ENCODE measurements around the gene CMPK2. TPM values are rescaled to one million over a fixed set of nuclear protein-coding genes. Genes with fewer than 3 reads are reported as not detected.

Gene CMPK2
- total and polyA plus RNA-seq, 9 of the 15 experiments (the other 6 are each of a cell fraction or from before 2014, with no cell fraction given): 2.6 to 10.5 (median 5.0) TPM

DNA sequence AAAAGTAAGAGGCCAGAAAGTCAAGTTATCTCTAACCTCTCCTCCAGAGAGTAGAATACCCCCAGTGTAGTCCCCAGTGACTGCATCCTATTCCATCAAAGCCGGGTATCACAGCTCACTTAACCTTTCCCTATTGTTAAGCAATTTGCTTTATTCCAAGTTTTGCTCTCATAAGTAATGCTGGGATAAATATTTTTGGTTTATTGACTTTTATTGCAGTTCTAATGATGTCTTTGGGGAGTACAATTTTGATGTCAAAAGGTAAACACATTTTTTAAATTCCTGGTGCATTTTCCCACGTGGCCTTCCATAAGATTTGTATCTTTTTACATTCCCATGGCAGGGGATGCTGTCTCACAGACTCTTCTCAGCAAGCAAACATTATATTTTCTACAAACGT, 43.3 kb downstream of the CMPK2 start:
- Histone ChIP-seq H3K9me1 (ENCODE audit: control insufficient read depth, insufficient read depth, low read length) (no peaks in the 10 kb centered on the region), H3K9ac (ENCODE audit: insufficient read depth in 1 of 2, low read depth in 2 of 2, low read length in 2 of 2) (no peak overlapping the region), H3K79me2 (ENCODE audit: control insufficient read depth, insufficient read depth, low read length) (no peaks in the 10 kb centered on the region), H3K4me1 (replicated peaks in 1 of 2; ENCODE audit: control insufficient read depth in 2 of 2, insufficient read depth in 2 of 2, low read length in 2 of 2) (peaks cover 0 to 3% of the 10 kb centered on the region in 2 experiments; a peak in 1 of 5 replicates), H3K36me3 (ENCODE audit: control insufficient read depth, insufficient read depth, low read length) (no peaks in the 10 kb centered on the region), H2AFZ (ENCODE audit: low read depth, low read length) (no peak overlapping the region), H4K20me1 (replicated peaks; ENCODE audit: control insufficient read depth, insufficient read depth, low read length) (no peaks in the 10 kb centered on the region), H3K27me3 (ENCODE audit: control insufficient read depth in 2 of 2, insufficient read depth in 2 of 2, low read length in 2 of 2) (peaks cover 11 to 23% of the 10 kb centered on the region in 2 experiments; a peak in 4 of 5 replicates), H3K4me2 (ENCODE audit: insufficient read depth, low read length) (no peak overlapping the region), H3K4me3 (no peak overlapping the region), H3K27ac (ENCODE audit: extremely low read depth, low read depth, low read length) (no peak overlapping the region), H3K9me3 (replicated peaks; ENCODE audit: control insufficient read depth, insufficient read depth, low read depth, low read length) (no peaks in the 10 kb centered on the region; the same call in 1 of the 2 replicates)
- FAIRE-seq (no peak), ATAC-seq (no peak), DNase-seq (ENCODE audit: extremely low read depth in 1 of 4, low spot score in 3 of 4) (no peak)
- ChIA-PET POLR2A (interaction anchor here (1.2 kb wide), 1 partner anchor 13 kb away, joined by 3 read pairs; no protein-coding TSS in a partner anchor), CTCF (ENCODE audit: low intra/inter-chr PET ratio) (no interaction called here)
- in situ Hi-C loops (cut with MboI) (no loop called here), intact Hi-C loops (cut with micrococcal nuclease) (no loop called here)
- no TSS peak for BruUV-seq (replicated peaks)
- WGBS (ENCODE audit: insufficient coverage, low coverage, missing lambda C conversion rate): 2% methylated on average over 3 of the region's 3 CpGs
- TF ChIP-seq PHF8 (IDR thresholded peaks at IDR 0.05; ENCODE audit: borderline replicate concordance, low read length): no peak
- TF ChIP-seq MYC (IDR thresholded peaks at IDR 0.05; ENCODE audit: low read depth, low read length): no peak
- no peak for TF ChIP-seq MYC (CRISPR knock-in tag; IDR thresholded peaks at IDR 0.05; ENCODE audit: borderline replicate concordance, low read depth)
- TF ChIP-seq SRSF7 (optimal IDR thresholded peaks at IDR 0.05; ENCODE audit: low read depth, low read length): no peak
- TF ChIP-seq, protein P1, sequence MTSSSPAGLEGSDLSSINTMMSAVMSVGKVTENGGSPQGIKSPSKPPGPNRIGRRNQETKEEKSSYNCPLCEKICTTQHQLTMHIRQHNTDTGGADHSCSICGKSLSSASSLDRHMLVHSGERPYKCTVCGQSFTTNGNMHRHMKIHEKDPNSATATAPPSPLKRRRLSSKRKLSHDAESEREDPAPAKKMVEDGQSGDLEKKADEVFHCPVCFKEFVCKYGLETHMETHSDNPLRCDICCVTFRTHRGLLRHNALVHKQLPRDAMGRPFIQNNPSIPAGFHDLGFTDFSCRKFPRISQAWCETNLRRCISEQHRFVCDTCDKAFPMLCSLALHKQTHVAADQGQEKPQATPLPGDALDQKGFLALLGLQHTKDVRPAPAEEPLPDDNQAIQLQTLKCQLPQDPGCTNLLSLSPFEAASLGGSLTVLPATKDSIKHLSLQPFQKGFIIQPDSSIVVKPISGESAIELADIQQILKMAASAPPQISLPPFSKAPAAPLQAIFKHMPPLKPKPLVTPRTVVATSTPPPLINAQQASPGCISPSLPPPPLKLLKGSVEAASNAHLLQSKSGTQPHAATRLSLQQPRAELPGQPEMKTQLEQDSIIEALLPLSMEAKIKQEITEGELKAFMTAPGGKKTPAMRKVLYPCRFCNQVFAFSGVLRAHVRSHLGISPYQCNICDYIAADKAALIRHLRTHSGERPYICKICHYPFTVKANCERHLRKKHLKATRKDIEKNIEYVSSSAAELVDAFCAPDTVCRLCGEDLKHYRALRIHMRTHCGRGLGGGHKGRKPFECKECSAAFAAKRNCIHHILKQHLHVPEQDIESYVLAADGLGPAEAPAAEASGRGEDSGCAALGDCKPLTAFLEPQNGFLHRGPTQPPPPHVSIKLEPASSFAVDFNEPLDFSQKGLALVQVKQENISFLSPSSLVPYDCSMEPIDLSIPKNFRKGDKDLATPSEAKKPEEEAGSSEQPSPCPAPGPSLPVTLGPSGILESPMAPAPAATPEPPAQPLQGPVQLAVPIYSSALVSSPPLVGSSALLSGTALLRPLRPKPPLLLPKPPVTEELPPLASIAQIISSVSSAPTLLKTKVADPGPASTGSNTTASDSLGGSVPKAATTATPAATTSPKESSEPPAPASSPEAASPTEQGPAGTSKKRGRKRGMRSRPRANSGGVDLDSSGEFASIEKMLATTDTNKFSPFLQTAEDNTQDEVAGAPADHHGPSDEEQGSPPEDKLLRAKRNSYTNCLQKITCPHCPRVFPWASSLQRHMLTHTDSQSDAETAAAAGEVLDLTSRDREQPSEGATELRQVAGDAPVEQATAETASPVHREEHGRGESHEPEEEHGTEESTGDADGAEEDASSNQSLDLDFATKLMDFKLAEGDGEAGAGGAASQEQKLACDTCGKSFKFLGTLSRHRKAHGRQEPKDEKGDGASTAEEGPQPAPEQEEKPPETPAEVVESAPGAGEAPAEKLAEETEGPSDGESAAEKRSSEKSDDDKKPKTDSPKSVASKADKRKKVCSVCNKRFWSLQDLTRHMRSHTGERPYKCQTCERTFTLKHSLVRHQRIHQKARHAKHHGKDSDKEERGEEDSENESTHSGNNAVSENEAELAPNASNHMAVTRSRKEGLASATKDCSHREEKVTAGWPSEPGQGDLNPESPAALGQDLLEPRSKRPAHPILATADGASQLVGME (CRISPR knock-in tag; IDR thresholded peaks at IDR 0.05): no peak
- TF ChIP-seq PTRF (tag; IDR thresholded peaks at IDR 0.05): no peak
- TF ChIP-seq SAP30 (IDR thresholded peaks at IDR 0.05; ENCODE audit: borderline replicate concordance, insufficient read depth, low read depth, low read length, poor library complexity, severe bottlenecking): no peak
- TF ChIP-seq HDAC3 (IDR thresholded peaks at IDR 0.05; ENCODE audit: borderline replicate concordance, partially characterized antibody): no peak
- TF ChIP-seq ZBTB26 (CRISPR knock-in tag; IDR thresholded peaks at IDR 0.05): no peak
- no peak for TF ChIP-seq HDAC1 (IDR thresholded peaks at IDR 0.05)
- TF ChIP-seq, protein P2, sequence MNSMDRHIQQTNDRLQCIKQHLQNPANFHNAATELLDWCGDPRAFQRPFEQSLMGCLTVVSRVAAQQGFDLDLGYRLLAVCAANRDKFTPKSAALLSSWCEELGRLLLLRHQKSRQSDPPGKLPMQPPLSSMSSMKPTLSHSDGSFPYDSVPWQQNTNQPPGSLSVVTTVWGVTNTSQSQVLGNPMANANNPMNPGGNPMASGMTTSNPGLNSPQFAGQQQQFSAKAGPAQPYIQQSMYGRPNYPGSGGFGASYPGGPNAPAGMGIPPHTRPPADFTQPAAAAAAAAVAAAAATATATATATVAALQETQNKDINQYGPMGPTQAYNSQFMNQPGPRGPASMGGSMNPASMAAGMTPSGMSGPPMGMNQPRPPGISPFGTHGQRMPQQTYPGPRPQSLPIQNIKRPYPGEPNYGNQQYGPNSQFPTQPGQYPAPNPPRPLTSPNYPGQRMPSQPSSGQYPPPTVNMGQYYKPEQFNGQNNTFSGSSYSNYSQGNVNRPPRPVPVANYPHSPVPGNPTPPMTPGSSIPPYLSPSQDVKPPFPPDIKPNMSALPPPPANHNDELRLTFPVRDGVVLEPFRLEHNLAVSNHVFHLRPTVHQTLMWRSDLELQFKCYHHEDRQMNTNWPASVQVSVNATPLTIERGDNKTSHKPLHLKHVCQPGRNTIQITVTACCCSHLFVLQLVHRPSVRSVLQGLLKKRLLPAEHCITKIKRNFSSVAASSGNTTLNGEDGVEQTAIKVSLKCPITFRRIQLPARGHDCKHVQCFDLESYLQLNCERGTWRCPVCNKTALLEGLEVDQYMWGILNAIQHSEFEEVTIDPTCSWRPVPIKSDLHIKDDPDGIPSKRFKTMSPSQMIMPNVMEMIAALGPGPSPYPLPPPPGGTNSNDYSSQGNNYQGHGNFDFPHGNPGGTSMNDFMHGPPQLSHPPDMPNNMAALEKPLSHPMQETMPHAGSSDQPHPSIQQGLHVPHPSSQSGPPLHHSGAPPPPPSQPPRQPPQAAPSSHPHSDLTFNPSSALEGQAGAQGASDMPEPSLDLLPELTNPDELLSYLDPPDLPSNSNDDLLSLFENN (IDR thresholded peaks at IDR 0.05; ENCODE audit: low read depth in 2 of 2, low read length in 2 of 2): no peak

All from K562 (cell line).